RWPE2 (cell line): ENCODE measurements around the gene SLIT3.

Experiments used
- ATAC-seq: fragments of 200-7000 bp; cut with Tn5 transposase; 3 replicates; pipeline ENCODE4 v1.9.1; 2021; ENCODE audit warnings: low read depth
- DNase-seq: peaks from one replicate; pipeline ENCODE4 v3.0.0-alpha.2; 2020; ENCODE audit warnings: low spot score
- H3K27ac ChIP-seq: fragments of 450-650 bp; 2 replicates; pipeline ENCODE4 v1.5.1; 2017; ENCODE audit warnings: mild to moderate bottlenecking; ENCODE audit not compliant: poor library complexity, severe bottlenecking
- H3K27me3 ChIP-seq: fragments of 250-450 bp; sonication (Bioruptor Pico); 2 replicates; pipeline ENCODE4 v1.5.1; 2021; ENCODE audit warnings: mild to moderate bottlenecking, moderate library complexity; ENCODE audit not compliant: insufficient read depth, poor library complexity, severe bottlenecking
- H3K36me3 ChIP-seq: fragments of 250-450 bp; sonication (Bioruptor Pico); 2 replicates; pipeline ENCODE4 v1.5.1; 2020; ENCODE audit warnings: low read depth, mild to moderate bottlenecking, moderate library complexity
- H3K4me1 ChIP-seq: fragments of 250-450 bp; sonication (Bioruptor Pico); 2 replicates; pipeline ENCODE4 v1.5.1; 2021; ENCODE audit warnings: mild to moderate bottlenecking, moderate library complexity; ENCODE audit not compliant: insufficient read depth, poor library complexity, severe bottlenecking
- H3K4me3 ChIP-seq: fragments of 250-450 bp; sonication (Bioruptor Pico); 2 replicates; pipeline ENCODE4 v1.5.1; 2021; ENCODE audit warnings: mild to moderate bottlenecking, moderate library complexity; ENCODE audit not compliant: severe bottlenecking
- H3K9me3 ChIP-seq: fragments of 250-450 bp; sonication (Bioruptor Pico); 2 replicates; pipeline ENCODE4 v1.5.1; 2021; ENCODE audit warnings: mild to moderate bottlenecking, moderate library complexity; ENCODE audit not compliant: severe bottlenecking
- CTCF ChIP-seq: fragments of 450-650 bp; IDR thresholded peaks from one replicate; pipeline ENCODE4 v1.5.1; 2017; ENCODE audit warnings: mild to moderate bottlenecking, moderate library complexity; ENCODE audit not compliant: poor library complexity, severe bottlenecking

Gene SLIT3

DNA sequence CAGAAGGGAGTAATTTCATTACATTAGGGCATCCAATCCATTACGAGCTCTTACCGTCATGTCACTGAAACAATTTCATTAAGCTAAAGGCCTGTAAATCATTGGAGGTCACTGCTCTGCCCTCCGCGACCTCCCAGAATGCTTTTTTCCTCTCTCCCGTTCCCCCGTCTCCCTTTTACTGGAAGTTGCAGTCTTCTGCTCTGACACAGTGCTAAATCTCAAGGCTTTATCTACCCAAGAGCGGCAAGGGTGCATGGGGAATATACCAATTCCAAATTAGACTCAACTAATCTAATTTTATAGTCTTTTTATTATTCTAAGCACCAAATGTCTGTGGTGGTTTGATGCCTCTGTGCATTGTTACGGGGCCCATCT is 456.0 kb downstream of the SLIT3 start:
- peaks cover 2% of the 10 kb centered on the region for H3K27me3 ChIP-seq
- H3K4me3 ChIP-seq = no peak overlapping the region
- ATAC-seq (no peak), DNase-seq (no peak)
- H3K27ac ChIP-seq = no peak overlapping the region
- TF ChIP-seq CTCF = no peak
- no peaks in the 10 kb centered on the region for H3K9me3 ChIP-seq
- H3K36me3 ChIP-seq = no peaks in the 10 kb centered on the region
- H3K4me1 ChIP-seq = no peaks in the 10 kb centered on the region

GRCh38 chr5:168844016-168844921 is 456.7 kb downstream of the SLIT3 start:
- H3K27me3 ChIP-seq = peaks cover 2% of the 10 kb centered on the region
- no peak for DNase-seq
- no peaks in the 10 kb centered on the region for H3K36me3 ChIP-seq
- no peak for ATAC-seq
- no peaks in the 10 kb centered on the region for H3K9me3 ChIP-seq
- TF ChIP-seq CTCF = no peak
- H3K4me1 ChIP-seq = no peaks in the 10 kb centered on the region
- H3K27ac ChIP-seq = no peak overlapping the region
- H3K4me3 ChIP-seq = no peak overlapping the region

GRCh38 chr5:168843277-168844015 is 457.5 kb downstream of the SLIT3 start:
- no peaks in the 10 kb centered on the region for H3K9me3 ChIP-seq
- H3K4me1 ChIP-seq = no peaks in the 10 kb centered on the region
- no peak overlapping the region for H3K4me3 ChIP-seq
- DNase-seq (no peak), ATAC-seq (no peak)
- H3K27me3 ChIP-seq = peaks cover 2% of the 10 kb centered on the region
- no peak overlapping the region for H3K27ac ChIP-seq
- no peak for TF ChIP-seq CTCF
- H3K36me3 ChIP-seq = no peaks in the 10 kb centered on the region

DNA sequence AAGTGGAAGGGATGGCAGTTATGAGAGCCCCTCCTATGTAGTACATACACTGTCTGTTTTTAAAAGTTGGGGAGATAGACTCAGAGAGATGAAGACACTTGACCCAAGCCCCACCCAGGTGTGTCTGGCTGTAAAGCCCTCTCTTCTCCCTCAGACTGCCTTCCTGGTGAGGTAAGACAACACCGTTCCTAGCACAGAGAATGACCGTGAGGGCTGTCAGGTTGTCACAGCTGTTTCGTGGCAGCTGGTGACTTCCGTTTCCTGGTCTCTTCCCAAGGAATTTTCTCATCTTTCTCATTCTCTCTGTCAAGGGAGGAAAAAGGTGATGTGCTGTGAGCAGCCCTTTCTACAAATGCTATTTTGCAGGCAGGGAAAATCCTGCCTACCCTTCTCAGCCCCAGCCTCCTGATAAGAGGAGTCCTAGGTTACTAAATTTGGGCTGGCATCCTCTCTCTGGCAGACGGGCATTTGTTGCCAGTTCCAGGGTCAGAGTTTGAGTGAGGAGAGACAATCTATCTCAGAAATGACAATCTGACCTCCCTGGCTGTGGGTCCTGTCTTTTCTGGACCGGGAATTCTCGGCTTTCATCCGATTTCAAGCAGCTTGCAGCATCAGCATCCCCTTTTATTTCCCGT is 458.3 kb downstream of the SLIT3 start:
- H3K4me3 ChIP-seq = no peak overlapping the region
- no peak for TF ChIP-seq CTCF
- H3K9me3 ChIP-seq = no peaks in the 10 kb centered on the region
- DNase-seq (no peak), ATAC-seq (no peak)
- H3K27me3 ChIP-seq = peaks cover 2% of the 10 kb centered on the region
- H3K4me1 ChIP-seq = no peaks in the 10 kb centered on the region
- H3K27ac ChIP-seq = no peak overlapping the region
- H3K36me3 ChIP-seq = no peaks in the 10 kb centered on the region
